Measurements from ENCODE around the gene NAE1. TPM values are rescaled to one million over a fixed set of nuclear protein-coding genes. Genes with fewer than 3 reads are reported as not detected.

The NAE1 gene
- 20.4 and 58.3 TPM in 2 replicates for total RNA-seq

DNA sequence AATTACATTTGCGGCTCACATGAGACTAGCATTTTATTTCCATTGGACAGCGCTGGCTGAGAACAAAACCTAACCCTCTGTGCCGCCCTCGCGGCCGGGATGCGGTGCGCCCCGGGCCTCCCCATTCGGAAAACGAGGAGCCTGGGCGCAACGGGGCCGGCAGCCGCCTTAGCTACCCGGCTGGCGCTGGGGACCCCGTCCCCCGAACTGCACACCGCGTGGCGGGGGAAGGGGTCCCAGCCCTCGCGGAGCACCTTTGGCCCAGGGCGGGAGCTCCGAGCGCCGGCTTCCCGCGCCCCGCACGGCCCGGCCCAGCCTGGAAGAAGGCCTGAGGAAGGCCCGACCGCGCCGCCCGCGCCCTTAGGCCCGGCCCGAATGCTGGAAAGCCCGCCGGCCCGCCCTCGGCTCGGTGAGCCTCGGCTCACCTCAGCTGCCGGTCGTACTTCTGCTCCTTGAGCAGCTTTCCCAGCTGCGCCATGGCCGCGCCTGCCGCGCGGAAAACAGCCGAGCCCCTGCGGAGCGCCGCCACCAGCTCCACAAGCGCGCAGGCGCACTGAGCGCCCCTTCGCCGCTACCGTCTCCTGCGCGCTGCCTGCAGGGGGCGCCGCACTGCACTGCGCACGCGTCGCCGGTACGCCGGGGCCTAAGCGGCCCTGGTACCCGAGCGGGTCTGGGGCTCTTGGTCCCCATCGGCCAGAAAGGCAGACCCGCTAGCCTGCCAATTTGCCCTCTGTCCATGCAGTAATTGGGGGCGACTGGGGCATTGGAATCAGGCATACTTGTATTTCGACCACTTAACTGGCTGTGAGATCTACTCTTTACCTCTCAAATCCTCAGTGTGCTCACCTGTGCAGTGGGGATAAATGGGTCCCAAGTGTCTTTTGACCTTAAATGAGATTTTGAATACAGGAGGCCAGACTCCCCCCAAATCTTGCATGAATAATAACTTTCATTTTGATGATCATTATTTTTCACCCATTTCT is at the start of gene NAE1:
TSS of gene NAE1 (minus strand) at position 555 of the 983 bp plus-strand sequence. CDS start at position 478, 77 bp downstream.

DNA sequence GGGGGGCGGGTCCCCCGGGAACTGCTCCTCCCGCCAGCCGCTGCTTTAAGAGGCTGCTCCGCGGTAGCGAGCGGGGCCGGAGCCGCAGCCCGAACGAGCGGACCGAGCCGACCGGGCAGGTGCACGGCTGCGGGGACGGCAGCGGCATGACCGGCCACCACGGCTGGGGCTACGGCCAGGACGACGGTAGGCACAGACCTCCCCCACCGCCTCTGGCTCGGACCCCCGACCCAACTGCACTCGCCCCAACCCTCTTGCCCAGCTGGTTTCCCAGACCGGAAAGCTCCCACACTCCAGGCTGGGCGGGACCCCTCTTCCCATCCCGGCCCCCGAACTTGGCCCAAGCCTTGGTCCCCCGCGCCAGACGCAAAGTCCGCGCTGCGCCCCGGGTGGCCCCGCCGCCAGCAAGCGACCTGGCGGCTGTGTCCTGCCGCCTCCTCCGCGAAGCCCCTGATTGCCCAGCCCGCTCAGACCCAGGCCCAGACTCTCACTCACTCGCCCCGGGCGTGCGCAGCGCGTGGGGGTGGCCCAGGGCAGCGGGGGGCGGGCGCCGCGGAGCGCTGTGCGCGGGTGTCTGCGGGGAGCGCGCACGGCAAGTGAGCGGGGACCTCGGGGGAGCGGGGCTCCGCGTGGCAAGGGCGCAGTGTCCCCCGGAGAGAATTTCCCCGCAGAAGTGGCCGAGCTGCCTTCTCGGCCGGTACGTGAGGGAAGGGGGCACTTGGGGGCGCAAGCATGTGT is 13.7 kb upstream of the NAE1 start, which contains the start of gene CA7:
TSS of gene CA7 (plus strand) at position 73 of the 738 bp plus-strand sequence. CDS start at position 147, 74 bp downstream.

DNA sequence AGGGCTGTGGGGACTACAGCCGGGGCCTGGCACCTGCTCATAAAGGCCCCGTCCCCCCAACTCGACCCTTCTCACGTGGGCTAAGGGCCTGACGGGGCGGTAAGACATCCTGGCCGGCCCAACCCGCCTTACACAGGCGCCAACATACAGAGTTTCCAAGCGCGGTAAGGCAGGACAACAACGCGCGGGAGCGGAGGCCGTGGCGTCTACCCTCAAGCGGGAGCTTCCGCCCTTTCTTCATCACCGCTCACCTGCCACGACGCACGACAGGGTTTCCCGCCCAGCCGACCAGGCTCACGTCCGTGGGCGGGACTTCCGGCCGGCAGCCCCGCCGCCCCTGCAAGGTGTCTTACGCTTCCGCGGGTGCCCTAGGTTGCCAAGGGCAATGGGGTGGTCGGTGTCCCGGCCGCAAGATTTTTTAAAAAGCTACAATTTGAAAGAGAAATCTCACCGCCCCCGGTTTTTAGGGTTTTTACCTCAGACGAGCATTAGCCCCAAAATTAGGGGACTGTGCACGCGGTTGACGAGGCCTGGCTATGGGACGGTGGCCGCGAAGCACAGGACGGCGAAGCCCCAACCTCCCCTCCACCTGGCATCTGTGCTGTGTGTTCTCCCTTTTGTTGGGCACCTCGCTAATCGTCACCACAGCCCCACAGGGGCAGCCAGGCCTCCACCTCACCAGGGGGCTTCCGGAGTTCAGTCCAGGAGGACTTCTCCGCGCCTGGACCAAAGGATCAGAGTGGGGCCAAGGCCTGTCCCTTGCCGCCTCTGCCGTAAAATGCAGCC is 29.3 kb downstream of the NAE1 start, which contains the start of gene TERB1:
TSS of gene TERB1 (minus strand) at position 265 of the 786 bp plus-strand sequence. CDS start 4,786 bp downstream, outside the sequence.

Other genes with a start within 250 kb of the NAE1 start
- 98.7 and 157 TPM in 2 replicates for gene CMTM3, start 226.3 kb downstream of the NAE1 start, total RNA-seq
- gene CMTM4, start 134.2 kb downstream of the NAE1 start, total RNA-seq: 17.3 and 46.8 TPM in 2 replicates
- gene DYNC1LI2, start 79.4 kb downstream of the NAE1 start, total RNA-seq: 53.8 and 54.1 TPM in 2 replicates
- not detected in 2 replicates for gene TERB1, start 29.4 kb downstream of the NAE1 start, total RNA-seq
- not detected in 2 replicates for gene CA7, start 13.4 kb upstream of the NAE1 start, total RNA-seq
- gene PDP2, start 49.5 kb upstream of the NAE1 start, total RNA-seq: 10.9 and 16.3 TPM in 2 replicates
- 0.49 and 71.2 TPM in 2 replicates for gene CDH16, start 87.9 kb upstream of the NAE1 start, total RNA-seq
- 23.1 and 59.2 TPM in 2 replicates for gene RRAD, start 94.6 kb upstream of the NAE1 start, total RNA-seq
- gene CIAO2B, start 103.4 kb upstream of the NAE1 start, total RNA-seq: 136 and 158 TPM in 2 replicates
- 17.1 and 54.3 TPM in 2 replicates for gene CES2, start 104.5 kb upstream of the NAE1 start, total RNA-seq
- gene CES3, start 130.3 kb upstream of the NAE1 start, total RNA-seq: under 0.01 and 0.38 TPM in 2 replicates
- 0.98 and 2.4 TPM in 2 replicates for gene CES4A, start 157.6 kb upstream of the NAE1 start, total RNA-seq
- gene CBFB, start 198.2 kb upstream of the NAE1 start, total RNA-seq: 27.5 and 70.4 TPM in 2 replicates